Measurements from ENCODE around the gene PPT1. TPM values are rescaled to one million over a fixed set of nuclear protein-coding genes. Genes with fewer than 3 reads are reported as not detected.
A peak's percentile ranks its signal among the peaks of the same experiment; 100 is the strongest.

PPT1 gene
- total RNA-seq, 1 experiment from 2014 or later: 46.8 TPM

GRCh38 chr1:40096977-40097782, at the start of gene PPT1 (continued):
- TF ChIP-seq YY1 (IDR thresholded peaks at IDR 0.05; ENCODE audit: extremely low read depth, insufficient replicate concordance, low read depth, low read length) (peak; percentile 95), SIN3A (IDR thresholded peaks at IDR 0.05; ENCODE audit: low read depth) (peak; percentile 72), SP1 (IDR thresholded peaks at IDR 0.05; ENCODE audit: low read depth) (no peak)

- peak overlapping the region; percentile 39 for H3K4me2 ChIP-seq (ENCODE audit: low read length)
- ChIA-PET RAD21 (ENCODE audit: low non-redundant PET in 1 of 2, low total read pairs in 2 of 2, uncharacterized antibody in 2 of 2, unreplicated experiment in 2 of 2) (interaction anchor here (0.6 to 2.1 kb wide), 7 partner anchors 57 to 261 kb away, joined by 3 to 15 read pairs (median 3); partner anchors contain the start of gene SMAP2 (in 1 of the 2)), POLR2A (interaction anchor here (0.5 to 1.4 kb wide), 2 partner anchors 178 to 195 kb away, joined by 3 to 5 read pairs; no protein-coding TSS in a partner anchor), CTCF (interaction anchor here (0.6 to 5.2 kb wide), 49 partner anchors 8 to 548 kb away, joined by 3 to 82 read pairs (median 4); partner anchors contain the start of genes CAP1, NFYC and SMAP2)
- TF ChIP-seq CBX3 (IDR thresholded peaks at IDR 0.05; ENCODE audit: low read depth) (0 out of 2 replicates have a peak, but pooled peaks have one; percentile 51), CTCF (IDR thresholded peaks at IDR 0.05 in 2 of 3, conservative IDR thresholded peaks at IDR 0.05 in 1 of 3; ENCODE audit: borderline replicate concordance in 1 of 3, insufficient read depth in 1 of 3, low read depth in 2 of 3, low read length in 2 of 3) (peak; percentile 82 to 90 (median 90)), EZH2 (IDR thresholded peaks at IDR 0.05) (no peak), RAD21 (IDR thresholded peaks at IDR 0.05; ENCODE audit: low read depth) (peak; percentile 93)
- peaks cover 4 to 18% of the 10 kb centered on the region in 2 experiments; a peak in 3 of 4 replicates for H3K4me1 ChIP-seq (ENCODE audit: control insufficient read depth in 1 of 2, insufficient read depth in 2 of 2, low read length in 2 of 2)
- intact Hi-C loops (cut with micrococcal nuclease): loop anchor here (2.0 to 5.0 kb wide), 3 partner anchors 62 to 261 kb away; no protein-coding TSS in a partner anchor
- no TSS peak for BruUV-seq (replicated peaks)
- peak; percentile 99 for ATAC-seq
- peak overlapping the region; percentile 98 for H2AFZ ChIP-seq (ENCODE audit: low read depth, low read length, poor library complexity, severe bottlenecking)
- no peaks in the 10 kb centered on the region for H3K9me3 ChIP-seq (ENCODE audit: control insufficient read depth in 1 of 2, insufficient read depth in 1 of 2, low read depth in 1 of 2, low read length in 2 of 2)
- no peaks in the 10 kb centered on the region for H3K27me3 ChIP-seq (ENCODE audit: insufficient read depth, low read length)
- no peak overlapping the region for H3K4me3 ChIP-seq (replicated peaks in 1 of 2; ENCODE audit: low read depth in 1 of 2, low read length in 2 of 2)
- no peak overlapping the region for H3K27ac ChIP-seq (ENCODE audit: low read depth, low read length)
- no peaks in the 10 kb centered on the region for H3K36me3 ChIP-seq (ENCODE audit: control insufficient read depth in 1 of 2, insufficient read depth in 2 of 2, low read length in 2 of 2)
- no peak overlapping the region for H3K9ac ChIP-seq (ENCODE audit: low read length)
- no peaks in the 10 kb centered on the region for H4K20me1 ChIP-seq (ENCODE audit: insufficient read depth)
- no peaks in the 10 kb centered on the region for H3K79me2 ChIP-seq (ENCODE audit: insufficient read depth, low read length)
- no peaks in the 10 kb centered on the region for H3K9me2 ChIP-seq (ENCODE audit: insufficient read depth)
- peak; percentile 78 for DNase-seq (ENCODE audit: low read depth, low spot score)
Observed at GRCh38 chr1:40143891-40144575, 47.0 kb upstream of the PPT1 start.

Data from HCT116 (cell line).